GM12892 (cell line): ENCODE data around the gene MATN4.

ENCODE experiments used
- POLR2A ChIP-seq: IDR thresholded peaks from 2 replicates; pipeline ENCODE4 v1.6.1; 2011; ENCODE audit warnings: low read depth, low read length, control low read depth
- POLR2AphosphoS5 ChIP-seq: IDR thresholded peaks from 2 replicates; pipeline ENCODE4 v1.6.1; 2011; ENCODE audit warnings: low read depth, low read length, control low read depth

DNA sequence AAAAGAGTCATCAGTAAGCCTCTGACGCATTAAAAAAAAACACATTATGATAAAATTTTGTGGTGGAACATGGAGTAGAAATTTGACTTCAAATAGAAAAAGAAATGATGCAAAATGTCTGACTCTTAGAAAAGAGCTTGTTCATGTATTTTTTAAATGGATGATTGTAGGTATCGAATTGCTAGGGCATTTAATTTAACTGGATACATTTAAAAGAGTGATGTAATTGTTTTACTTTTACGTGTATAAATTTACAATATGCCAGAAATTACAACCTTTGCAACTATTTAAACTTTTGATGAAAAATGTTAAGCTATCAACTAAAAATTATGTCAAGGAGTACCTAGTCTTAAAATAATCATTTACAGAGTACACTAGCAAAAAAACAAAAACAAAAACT is 44.6 kb upstream of the MATN4 start:
- TF ChIP-seq POLR2AphosphoS5 (no peak), POLR2A (no peak)
